SK-N-MC (cell line): ENCODE measurements around the gene SLC35E4.

Experiments
- EZH2 ChIP-seq: fragments of 200-600 bp; sonication (generic); IDR thresholded peaks from one replicate; pipeline ENCODE4 v1.6.1; 2017; ENCODE audit warnings: antibody characterized with exemption
- FOXP2 ChIP-seq: optimal IDR thresholded peaks from 2 replicates; pipeline ENCODE3; 2011; ENCODE audit warnings: mild to moderate bottlenecking, moderate library complexity; ENCODE audit not compliant: insufficient read depth; ENCODE audit errors: extremely low read length, control extremely low read depth
- POLR2AphosphoS5 ChIP-seq: IDR thresholded peaks from 2 replicates; pipeline ENCODE4 v1.6.1; 2012; ENCODE audit warnings: mild to moderate bottlenecking, low read depth, low read length, borderline replicate concordance

- no peak for TF ChIP-seq FOXP2
- no peak for TF ChIP-seq POLR2AphosphoS5
- TF ChIP-seq EZH2, result no peak
Measured at GRCh38 chr22:30615543-30615954, 20.0 kb upstream of the SLC35E4 start.
